ENCODE results near the gene TRIM47. TPM values are rescaled to one million over a fixed set of nuclear protein-coding genes. Genes with fewer than 3 reads are reported as not detected.

The TRIM47 gene
- total RNA-seq, 1 donor from 2014 or later: 21.0 TPM

GRCh38 chr17:75850928-75851692 is 27.3 kb downstream of the TRIM47 start:
- DNase-seq (no peak), ATAC-seq (no peak)
- Histone ChIP-seq H3K4me1 (peaks cover 65% of the 10 kb centered on the region), H3K9me3 (no peaks in the 10 kb centered on the region), H3K27me3 (ENCODE audit: low read depth) (no peaks in the 10 kb centered on the region), H3K36me3 (peaks cover 66% of the 10 kb centered on the region), H3K4me3 (no peak overlapping the region), H3K27ac (no peak overlapping the region)
- TF ChIP-seq CTCF (IDR thresholded peaks at IDR 0.05): no peak
- intact Hi-C loops (cut with DNase I): no loop called here

DNA sequence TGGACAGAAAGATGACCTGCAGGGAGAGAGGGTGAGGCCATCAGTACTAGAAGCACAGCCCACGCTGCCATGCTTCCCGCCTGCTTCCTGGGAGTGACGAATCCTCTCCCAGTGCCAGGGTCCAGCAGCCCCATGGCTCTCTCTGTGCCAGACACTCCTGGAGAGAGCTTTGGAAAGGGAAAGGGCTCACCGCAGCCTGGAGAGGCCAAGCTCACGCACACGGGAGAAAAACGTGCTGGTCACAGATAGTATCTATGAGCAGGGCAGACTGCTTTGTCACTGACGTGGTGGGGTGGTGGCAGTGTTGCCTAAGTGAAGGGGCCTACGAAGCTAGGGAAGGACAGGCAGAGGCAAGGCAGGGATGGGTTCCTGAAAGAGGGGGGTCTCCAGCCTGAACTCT is 28.7 kb downstream of the TRIM47 start:
- no peak for TF ChIP-seq CTCF (IDR thresholded peaks at IDR 0.05)
- no peak for ATAC-seq
- peak overlapping the region; percentile 90 for H3K27ac ChIP-seq
- DNase-seq: no peak
- no peak overlapping the region for H3K4me3 ChIP-seq
- no peaks in the 10 kb centered on the region for H3K9me3 ChIP-seq
- intact Hi-C loops (cut with DNase I): no loop called here
- no peaks in the 10 kb centered on the region for H3K27me3 ChIP-seq (ENCODE audit: low read depth)
- H3K4me1 ChIP-seq: peaks cover 78% of the 10 kb centered on the region
- peaks cover 71% of the 10 kb centered on the region for H3K36me3 ChIP-seq

GRCh38 chr17:75849279-75849646 is 29.1 kb downstream of the TRIM47 start:
- intact Hi-C loops (cut with DNase I): no loop called here
- Histone ChIP-seq H3K4me3 (no peak overlapping the region), H3K4me1 (peaks cover 78% of the 10 kb centered on the region), H3K9me3 (no peaks in the 10 kb centered on the region), H3K27ac (peak overlapping the region; percentile 90), H3K27me3 (ENCODE audit: low read depth) (no peaks in the 10 kb centered on the region), H3K36me3 (peaks cover 71% of the 10 kb centered on the region)
- DNase-seq (no peak), ATAC-seq (no peak)
- no peak for TF ChIP-seq CTCF (IDR thresholded peaks at IDR 0.05)

DNA sequence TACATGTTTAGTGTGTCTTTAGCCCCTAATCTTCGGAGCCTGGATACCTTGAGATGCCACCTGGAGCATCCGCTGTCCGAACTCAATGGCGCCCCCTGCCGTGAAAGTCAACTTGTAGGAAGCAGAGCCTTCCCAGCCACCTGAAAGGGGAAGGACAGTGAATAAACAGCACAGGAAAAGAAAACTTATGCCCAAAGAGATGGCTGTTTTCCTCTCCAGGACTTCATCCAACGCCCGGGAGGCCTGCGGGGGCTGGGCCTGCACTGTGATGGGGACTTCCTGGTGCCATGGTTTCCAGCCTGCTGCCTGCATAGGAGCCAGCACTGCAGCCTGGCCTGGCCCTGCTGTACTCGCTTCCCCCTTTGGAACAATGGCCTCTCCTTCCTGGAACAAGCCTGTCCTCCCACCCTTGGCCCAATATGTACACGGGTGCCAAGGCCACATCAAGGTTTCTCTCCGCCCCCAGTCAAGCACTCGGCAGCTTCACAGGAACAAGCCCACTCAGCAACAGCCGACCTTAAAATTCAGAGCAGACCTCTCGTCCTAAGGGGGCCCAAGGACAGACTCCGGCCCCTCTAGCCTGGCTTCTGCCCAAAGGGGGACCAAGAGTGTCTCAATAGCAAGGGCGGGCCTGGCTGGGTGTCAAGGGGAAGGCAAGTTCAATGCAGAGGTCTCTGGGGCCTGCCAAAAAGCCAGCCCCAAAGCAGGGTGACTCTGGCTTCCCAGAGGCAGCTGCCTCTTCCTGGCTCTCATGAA is 29.7 kb downstream of the TRIM47 start:
- no peaks in the 10 kb centered on the region for H3K27me3 ChIP-seq (ENCODE audit: low read depth)
- no peaks in the 10 kb centered on the region for H3K9me3 ChIP-seq
- peaks cover 71% of the 10 kb centered on the region for H3K36me3 ChIP-seq
- H3K27ac ChIP-seq: peak overlapping the region; percentile 90
- no peak overlapping the region for H3K4me3 ChIP-seq
- DNase-seq (peak; percentile 87), ATAC-seq (no peak)
- H3K4me1 ChIP-seq: peaks cover 78% of the 10 kb centered on the region
- TF ChIP-seq CTCF (IDR thresholded peaks at IDR 0.05): peak; percentile 64
- intact Hi-C loops (cut with DNase I): no loop called here

DNA sequence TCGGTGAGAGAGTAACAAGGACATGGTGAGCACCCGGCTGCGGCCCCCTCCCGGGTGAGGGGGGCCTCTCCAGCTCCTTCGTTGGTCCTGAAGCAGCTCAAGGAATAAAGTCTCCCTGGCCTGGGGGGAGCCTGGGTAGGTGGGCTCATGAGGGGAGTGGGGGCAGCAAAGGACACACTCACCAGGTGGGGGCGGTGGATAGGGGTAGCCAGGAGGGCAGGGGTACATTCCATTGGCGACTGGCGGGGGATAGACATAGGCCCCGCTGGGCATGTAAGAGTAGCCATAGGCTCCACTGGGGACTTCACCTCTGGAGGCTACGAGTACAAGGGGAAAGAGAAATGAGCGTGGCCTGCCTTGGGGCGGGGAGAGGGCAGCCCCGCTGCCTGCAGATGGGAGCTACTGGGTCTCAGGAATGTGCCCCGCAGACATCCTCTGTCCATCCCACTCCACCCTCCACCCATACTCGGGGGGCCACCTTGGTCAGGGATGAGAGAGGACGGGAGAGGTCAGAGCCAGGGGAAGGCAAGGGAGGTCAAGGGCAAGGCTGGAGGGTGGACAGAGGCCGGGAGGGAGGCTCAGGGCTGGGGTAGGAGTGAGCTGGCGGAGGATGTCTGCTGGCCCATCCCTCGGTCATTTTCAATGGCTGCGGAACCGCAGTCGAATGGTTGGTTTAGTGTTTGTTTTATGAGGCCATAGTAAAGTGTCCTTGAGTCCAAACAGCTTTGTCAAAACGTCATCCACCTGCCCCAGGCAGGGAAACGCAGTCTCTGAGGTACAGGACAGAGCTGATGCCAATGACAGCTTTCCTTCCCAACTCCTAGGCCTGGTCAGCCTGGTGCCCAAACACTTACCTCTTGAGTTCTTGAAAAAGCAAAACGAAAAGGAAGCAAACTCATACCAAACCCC is 30.5 kb downstream of the TRIM47 start:
- no peak overlapping the region for H3K4me3 ChIP-seq
- no peaks in the 10 kb centered on the region for H3K27me3 ChIP-seq (ENCODE audit: low read depth)
- TF ChIP-seq CTCF (IDR thresholded peaks at IDR 0.05): no peak
- ATAC-seq: no peak
- H3K27ac ChIP-seq: peak overlapping the region; percentile 90
- H3K4me1 ChIP-seq: peaks cover 78% of the 10 kb centered on the region
- no peak for DNase-seq
- intact Hi-C loops (cut with DNase I): no loop called here
- peaks cover 71% of the 10 kb centered on the region for H3K36me3 ChIP-seq
- H3K9me3 ChIP-seq: no peaks in the 10 kb centered on the region

All from lower lobe of right lung (tissue), 2 donors.